Activated CD4-positive, alpha-beta T cell treated with anti-CD3 and anti-CD28 coated beads, Interleukin-2, amount 50 U/mL, for 16 hours (primary cell): Measurements from ENCODE around the gene CLCNKB.
A peak's percentile ranks its signal among the peaks of the same experiment; 100 is the strongest.
"Not testable (repeated sequence)": the region's sequence is repeated elsewhere in the genome, so short reads cannot be mapped to it uniquely, and the experiment has no call there.

ENCODE experiments used
- DNase-seq: peaks from one replicate; pipeline ENCODE4 v3.0.0-alpha.2; 2020

The CLCNKB gene

DNA sequence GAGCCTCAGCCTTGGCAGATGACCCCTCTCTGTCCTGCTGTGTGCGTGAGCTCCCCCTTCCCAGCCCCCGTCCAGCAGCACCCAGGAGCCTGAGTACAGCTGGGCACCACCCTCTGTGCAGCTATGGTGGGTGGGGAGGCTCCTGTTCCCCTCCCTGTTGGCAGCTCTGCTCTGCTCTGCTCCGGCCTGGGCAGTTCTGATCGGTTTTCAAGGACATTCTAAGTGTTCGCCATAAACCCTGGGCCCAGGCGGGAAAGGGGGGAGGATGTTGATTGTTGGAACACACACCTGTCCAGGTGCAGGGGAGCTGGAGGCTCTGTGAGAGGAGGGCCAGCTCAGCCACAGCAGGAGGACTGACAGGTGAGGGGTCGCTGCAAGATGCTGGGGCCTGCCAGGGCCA lies at the start of gene CLCNKB:
Gene CLCNKB, plus strand, starts transcription at position 262 of the 400 bp plus-strand sequence. CDS start 711 bp downstream, outside the sequence.
- DNase-seq = no peak

DNA sequence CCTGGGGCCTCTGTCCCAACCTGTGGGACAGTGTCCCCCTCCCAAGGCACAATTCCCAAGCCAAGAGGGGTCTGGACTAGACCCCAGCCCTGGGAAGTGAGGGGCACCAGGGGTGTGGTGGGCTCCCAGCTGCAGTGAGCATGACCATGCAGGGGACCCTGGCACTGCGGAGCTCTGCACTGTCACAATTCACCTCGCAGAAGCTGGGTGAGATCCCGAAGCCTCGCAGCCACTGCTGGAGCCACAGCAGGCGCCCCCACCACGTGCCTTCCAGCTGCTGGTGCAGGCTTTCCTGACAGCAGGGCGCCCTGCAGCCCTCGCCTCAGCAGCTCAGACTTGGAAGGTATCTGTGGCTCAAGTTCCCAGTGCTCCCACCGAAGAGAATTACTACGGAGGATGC lies 49.5 kb upstream of the CLCNKB start:
- no peak for DNase-seq

- peak; percentile 51 for DNase-seq
Measured at GRCh38 chr1:15994590-15995351, 48.8 kb upstream of the CLCNKB start.

GRCh38 chr1:15997076-15997585 lies 46.5 kb upstream of the CLCNKB start:
- DNase-seq = no peak

DNA sequence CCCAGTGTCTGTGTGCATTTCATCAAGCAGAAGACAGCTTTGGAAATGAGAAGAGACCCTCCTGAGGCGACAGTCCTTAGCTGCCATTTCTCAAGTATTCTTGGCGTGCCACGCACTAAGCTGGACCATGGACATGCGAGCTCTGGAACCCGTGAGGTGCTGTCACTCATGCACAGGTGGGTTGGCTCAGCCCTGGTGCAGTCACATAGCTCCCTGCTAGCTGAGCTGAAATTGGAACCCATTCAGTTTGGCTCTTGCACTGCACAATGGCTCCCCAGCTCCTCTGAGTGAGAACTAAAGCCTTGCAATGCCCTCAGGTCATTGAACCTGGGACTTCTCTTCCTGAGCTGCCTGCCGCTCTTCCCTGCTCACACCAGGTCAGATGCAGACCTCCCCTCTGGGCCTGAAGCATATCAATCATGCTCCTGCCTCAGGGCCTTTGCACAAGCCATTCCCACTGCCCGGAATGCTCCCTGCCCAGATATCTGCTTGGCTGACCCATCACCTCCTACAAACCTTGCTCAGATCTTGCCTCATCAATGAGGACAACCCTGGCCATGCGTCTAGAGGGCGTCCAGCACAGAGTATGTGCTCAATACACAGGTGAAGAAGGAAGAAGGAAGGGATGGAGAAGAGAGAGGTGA lies 45.8 kb upstream of the CLCNKB start:
- DNase-seq = no peak

GRCh38 chr1:15998929-15999328 lies 44.7 kb upstream of the CLCNKB start:
- no peak for DNase-seq

GRCh38 chr1:16001274-16001673 lies 42.3 kb upstream of the CLCNKB start:
- DNase-seq = not testable (repeated sequence)

GRCh38 chr1:16005597-16005996 lies 38.0 kb upstream of the CLCNKB start:
- DNase-seq = no peak

- no peak for DNase-seq
Measured at GRCh38 chr1:16006010-16006409, 37.6 kb upstream of the CLCNKB start.

- peak; percentile 38 for DNase-seq
Measured at GRCh38 chr1:16006552-16007485, 36.8 kb upstream of the CLCNKB start.

DNA sequence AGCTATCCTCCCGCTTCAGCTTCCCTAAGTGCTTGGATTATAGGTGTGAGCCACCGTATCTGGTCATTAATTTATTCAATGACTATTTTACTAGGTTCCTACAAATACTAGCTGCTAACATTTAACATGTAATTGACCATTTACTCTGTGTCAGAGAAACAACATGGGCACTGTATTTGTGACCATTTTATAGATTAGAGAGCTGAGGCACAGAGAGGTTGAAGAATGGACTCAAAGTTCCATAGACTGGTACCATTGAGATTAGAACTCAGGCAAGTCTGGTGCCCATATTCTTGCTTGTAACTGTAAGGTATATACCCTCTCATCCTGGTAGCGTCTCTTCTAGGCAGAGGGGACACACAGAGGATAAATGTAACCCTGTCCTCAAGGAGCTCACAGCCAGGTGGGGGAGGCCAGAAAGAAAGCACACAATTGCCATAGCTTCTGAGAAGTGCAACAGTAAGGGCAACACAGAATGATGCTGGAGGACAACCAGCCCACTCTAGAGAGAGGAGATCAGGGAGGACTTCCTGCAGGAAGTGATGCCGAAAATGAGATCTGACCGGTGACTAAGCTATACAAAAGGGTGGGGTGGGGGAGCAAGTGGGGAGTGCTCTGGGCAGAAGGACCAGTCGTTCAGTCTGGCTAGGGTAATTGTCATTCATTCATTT lies 35.8 kb upstream of the CLCNKB start:
- no peak for DNase-seq

GRCh38 chr1:16009030-16009460 lies 34.5 kb upstream of the CLCNKB start:
- peak; percentile 73 for DNase-seq

GRCh38 chr1:16009678-16010077 lies 33.9 kb upstream of the CLCNKB start:
- no peak for DNase-seq

DNA sequence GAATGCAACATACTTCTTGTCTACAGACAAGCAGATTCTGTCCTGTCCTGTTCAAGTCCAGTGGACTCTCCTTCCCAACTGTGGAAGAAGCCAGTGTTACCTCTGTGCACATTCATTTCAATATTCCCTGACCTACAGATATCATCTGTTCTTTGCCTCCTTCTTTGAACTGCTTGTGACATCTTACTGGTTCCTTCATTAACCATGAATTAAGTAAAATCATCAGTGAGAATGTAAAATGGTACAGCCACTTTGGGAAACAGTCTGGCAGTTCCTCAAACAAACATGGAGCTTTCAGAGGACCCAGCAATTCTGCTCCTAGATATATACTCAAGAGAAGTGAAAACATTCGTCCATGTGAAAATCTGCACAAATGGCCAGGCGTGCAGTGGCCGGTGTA lies 32.7 kb upstream of the CLCNKB start:
- no peak for DNase-seq

GRCh38 chr1:16011936-16012589 lies 31.5 kb upstream of the CLCNKB start:
- DNase-seq = no peak

GRCh38 chr1:16012590-16013219 lies 30.9 kb upstream of the CLCNKB start:
- DNase-seq = no peak

- DNase-seq = peak; percentile 16
Measured at GRCh38 chr1:16013220-16013907, 30.2 kb upstream of the CLCNKB start.

DNA sequence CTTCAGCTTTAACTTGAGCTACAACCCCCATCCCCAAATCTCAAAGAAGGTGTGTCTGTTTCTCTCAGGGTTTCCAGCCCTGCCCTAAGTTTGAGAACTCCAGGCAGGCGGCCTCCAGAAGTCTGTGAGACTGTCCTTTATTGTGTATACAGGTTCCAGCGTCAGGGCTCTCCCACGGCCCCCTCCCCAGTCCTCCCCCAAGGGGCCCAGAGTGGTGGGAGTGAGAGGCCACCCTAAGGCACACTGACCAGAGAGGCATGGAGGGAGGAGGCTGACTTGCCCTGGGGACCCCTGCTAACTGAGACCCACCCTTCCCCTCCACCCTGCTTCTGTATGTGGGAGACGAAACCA lies 29.7 kb upstream of the CLCNKB start:
- no peak for DNase-seq

DNA sequence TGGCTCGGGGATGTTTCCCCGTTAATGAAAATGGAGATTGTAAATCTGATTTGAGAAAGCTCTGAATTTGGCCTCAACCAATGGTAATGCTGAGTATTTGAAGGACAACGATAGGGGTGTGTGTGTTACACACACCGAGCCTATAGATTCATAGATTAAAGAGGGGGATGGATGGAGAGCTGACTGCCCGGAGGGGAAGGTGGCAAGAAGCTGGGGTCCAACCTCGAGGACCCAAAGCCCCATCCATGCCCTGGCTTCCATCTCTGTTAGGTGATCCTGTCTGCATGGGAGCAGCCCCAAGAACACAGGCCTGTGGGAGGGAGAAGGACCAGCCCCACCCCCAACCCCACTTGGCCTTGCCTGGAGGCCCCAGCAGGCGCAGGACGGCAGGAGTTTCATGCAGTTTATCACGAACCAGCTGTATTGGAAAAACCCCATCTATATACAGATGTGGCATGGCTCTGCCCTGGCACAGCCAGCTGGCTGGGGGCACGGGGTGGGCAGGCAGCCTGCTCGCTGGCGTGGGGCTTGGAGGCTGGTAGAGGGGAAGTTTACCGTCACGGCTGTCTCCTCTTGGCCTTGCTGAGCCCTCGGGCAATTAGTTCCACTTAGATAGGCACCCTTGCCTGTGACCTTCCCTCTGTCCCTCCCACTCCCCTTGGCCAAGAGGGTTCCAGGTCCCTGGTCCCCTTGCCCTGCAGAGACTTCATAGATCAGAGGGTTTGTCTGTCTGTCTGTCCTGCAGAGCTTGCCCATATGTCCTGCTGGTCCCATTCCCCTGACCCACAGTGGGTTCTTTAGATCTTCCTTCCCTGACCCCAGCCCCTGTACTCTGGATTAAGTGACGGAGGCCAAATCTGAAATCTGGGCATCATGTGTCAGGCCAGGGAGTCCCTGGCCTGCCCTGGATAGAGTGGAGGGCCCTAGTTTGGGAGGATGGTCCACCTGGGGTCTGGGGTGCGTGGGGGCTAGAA lies 28.8 kb upstream of the CLCNKB start:
- DNase-seq = no peak

- no peak for DNase-seq
Measured at GRCh38 chr1:16015491-16015890, 28.1 kb upstream of the CLCNKB start.
